OCI-LY1 (cell line): ENCODE measurements around the gene MYO18A.
A peak's percentile ranks its signal among the peaks of the same experiment; 100 is the strongest.

Source experiments
- H2AFZ ChIP-seq: fragments of 200-600 bp; sonication (generic), shearing (Covaris generic); 2 replicates; pipeline ENCODE4 v1.6.0; 2014; ENCODE audit warnings: antibody characterized with exemption, mild to moderate bottlenecking, low read length
- H3F3A ChIP-seq: fragments of 200-600 bp; sonication (generic), shearing (Covaris generic); 2 replicates; pipeline ENCODE4 v1.6.0; 2014; ENCODE audit warnings: mild to moderate bottlenecking, antibody characterized with exemption, low read length, moderate library complexity; ENCODE audit not compliant: insufficient read depth
- H3K27ac ChIP-seq: fragments of 200-600 bp; sonication (generic); 2 replicates; pipeline ENCODE4 v1.5.1; 2014; ENCODE audit warnings: low read length, mixed run types, mild to moderate bottlenecking, low read depth; ENCODE audit not compliant: poor library complexity, severe bottlenecking
- H3K27me3 ChIP-seq: fragments of 200-600 bp; sonication (generic); 2 replicates; pipeline ENCODE4 v1.6.0; 2014; ENCODE audit warnings: antibody characterized with exemption, mild to moderate bottlenecking, low read length, moderate library complexity; ENCODE audit not compliant: insufficient read depth
- H3K36me3 ChIP-seq: fragments of 200-600 bp; sonication (generic); 2 replicates; pipeline ENCODE4 v1.6.1; 2014; ENCODE audit warnings: mild to moderate bottlenecking, antibody characterized with exemption, low read length, moderate library complexity, mixed read lengths; ENCODE audit not compliant: insufficient read depth
- H3K4me1 ChIP-seq: fragments of 200-600 bp; sonication (generic); 2 replicates; pipeline ENCODE4 v1.5.1; 2014; ENCODE audit warnings: mild to moderate bottlenecking, low read length, moderate library complexity; ENCODE audit not compliant: insufficient read depth, severe bottlenecking
- H3K4me2 ChIP-seq: fragments of 200-600 bp; sonication (generic), shearing (Covaris generic); 2 replicates; pipeline ENCODE4 v1.6.1; 2014; ENCODE audit warnings: low read length
- H3K4me3 ChIP-seq: fragments of 200-600 bp; sonication (generic); 2 replicates; pipeline ENCODE4 v1.5.1; 2014; ENCODE audit warnings: low read length, low read depth, mild to moderate bottlenecking, mixed read lengths; ENCODE audit not compliant: poor library complexity, severe bottlenecking
- H3K79me2 ChIP-seq: fragments of 200-600 bp; shearing (Covaris generic); 2 replicates; pipeline ENCODE4 v1.6.1; 2016; ENCODE audit warnings: mixed run types, low read length, mixed read lengths; ENCODE audit not compliant: insufficient read depth
- H3K9ac ChIP-seq: fragments of 200-600 bp; sonication (generic), shearing (Covaris generic); 2 replicates; pipeline ENCODE4 v1.6.1; 2014; ENCODE audit warnings: mild to moderate bottlenecking, low read length, mixed read lengths
- H3K9me2 ChIP-seq: fragments of 200-600 bp; sonication (generic), shearing (Covaris generic); 2 replicates; pipeline ENCODE4 v1.6.1; 2014; ENCODE audit warnings: low read depth, mild to moderate bottlenecking, low read length, mixed read lengths
- H3K9me3 ChIP-seq: fragments of 200-600 bp; shearing (Covaris generic); 2 replicates; pipeline ENCODE4 v1.6.1; 2014; ENCODE audit warnings: low read length, mixed read lengths
- H4K20me1 ChIP-seq: fragments of 200-600 bp; sonication (generic), shearing (Covaris generic); 2 replicates; pipeline ENCODE4 v1.6.0; 2016; ENCODE audit warnings: mild to moderate bottlenecking, low read length; ENCODE audit not compliant: insufficient read depth
- EZH2 ChIP-seq: fragments of 200-600 bp; sonication (generic), shearing (Covaris generic); IDR thresholded peaks from 2 replicates; pipeline ENCODE4 v1.8.0; 2017; ENCODE audit warnings: borderline replicate concordance, mixed run types, mild to moderate bottlenecking, antibody characterized with exemption, low read length, moderate library complexity, mixed read lengths
- TF ChIP-seq, protein P1 (sequence below): fragments of 200-600 bp; sonication (generic), shearing (Covaris generic); IDR thresholded peaks from 2 replicates; pipeline ENCODE4 v1.5.1; 2017; ENCODE audit warnings: mild to moderate bottlenecking, antibody characterized with exemption, low read length, moderate library complexity, mixed read lengths

The MYO18A gene

DNA sequence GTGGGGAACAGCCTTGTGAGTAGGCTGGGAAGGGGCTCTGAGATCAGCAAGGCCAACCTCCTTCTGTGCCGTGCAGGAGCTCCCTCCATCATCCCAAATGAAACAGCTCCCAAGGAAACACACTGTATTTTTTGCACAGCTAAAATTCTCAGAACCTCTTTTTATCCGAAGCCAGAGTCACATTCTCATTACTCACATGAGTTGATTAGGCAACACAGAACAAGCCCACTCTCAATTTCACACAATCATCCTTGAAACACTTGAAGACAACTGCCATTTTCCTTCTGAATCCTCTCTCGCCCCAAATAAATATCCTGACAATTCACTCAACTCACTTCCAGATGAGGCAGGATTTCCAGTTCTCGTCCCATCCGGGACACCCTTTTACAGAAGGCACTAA lies 66.1 kb downstream of the MYO18A start:
- Histone ChIP-seq H3K4me2 (no peak overlapping the region), H3K9me3 (no peaks in the 10 kb centered on the region), H3K9me2 (no peaks in the 10 kb centered on the region), H3F3A (no peaks in the 10 kb centered on the region), H4K20me1 (no peaks in the 10 kb centered on the region), H3K27me3 (no peaks in the 10 kb centered on the region), H3K27ac (no peak overlapping the region), H3K9ac (no peak overlapping the region), H3K4me3 (no peak overlapping the region), H3K79me2 (no peaks in the 10 kb centered on the region), H3K4me1 (peaks cover 4% of the 10 kb centered on the region), H2AFZ (no peak overlapping the region), H3K36me3 (peaks cover 29% of the 10 kb centered on the region; the same call in 1 of the 2 replicates)
- TF ChIP-seq, protein P1, sequence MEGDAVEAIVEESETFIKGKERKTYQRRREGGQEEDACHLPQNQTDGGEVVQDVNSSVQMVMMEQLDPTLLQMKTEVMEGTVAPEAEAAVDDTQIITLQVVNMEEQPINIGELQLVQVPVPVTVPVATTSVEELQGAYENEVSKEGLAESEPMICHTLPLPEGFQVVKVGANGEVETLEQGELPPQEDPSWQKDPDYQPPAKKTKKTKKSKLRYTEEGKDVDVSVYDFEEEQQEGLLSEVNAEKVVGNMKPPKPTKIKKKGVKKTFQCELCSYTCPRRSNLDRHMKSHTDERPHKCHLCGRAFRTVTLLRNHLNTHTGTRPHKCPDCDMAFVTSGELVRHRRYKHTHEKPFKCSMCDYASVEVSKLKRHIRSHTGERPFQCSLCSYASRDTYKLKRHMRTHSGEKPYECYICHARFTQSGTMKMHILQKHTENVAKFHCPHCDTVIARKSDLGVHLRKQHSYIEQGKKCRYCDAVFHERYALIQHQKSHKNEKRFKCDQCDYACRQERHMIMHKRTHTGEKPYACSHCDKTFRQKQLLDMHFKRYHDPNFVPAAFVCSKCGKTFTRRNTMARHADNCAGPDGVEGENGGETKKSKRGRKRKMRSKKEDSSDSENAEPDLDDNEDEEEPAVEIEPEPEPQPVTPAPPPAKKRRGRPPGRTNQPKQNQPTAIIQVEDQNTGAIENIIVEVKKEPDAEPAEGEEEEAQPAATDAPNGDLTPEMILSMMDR = no peak
- no peak for TF ChIP-seq EZH2

DNA sequence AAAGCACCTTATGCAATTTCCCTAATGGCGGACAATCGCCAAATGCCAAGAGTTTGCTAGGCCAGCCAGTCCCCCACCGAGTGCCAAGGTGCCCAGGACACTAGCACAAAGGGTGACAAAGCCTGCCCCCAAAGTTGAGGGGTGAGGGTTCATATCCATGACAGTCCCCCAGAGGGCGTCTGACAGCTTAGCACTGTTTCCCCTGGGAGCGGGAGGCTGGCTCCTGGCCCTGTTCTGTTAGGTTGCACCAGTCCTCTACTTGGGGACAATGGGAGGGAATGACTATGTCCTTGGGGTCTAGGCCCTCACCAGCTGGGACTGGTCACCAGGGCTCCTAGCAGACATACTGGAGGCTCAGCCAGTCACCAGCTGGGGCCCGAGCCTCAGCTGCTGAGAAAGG lies 66.9 kb downstream of the MYO18A start:
- Histone ChIP-seq H3K9me3 (no peaks in the 10 kb centered on the region), H3K9me2 (no peaks in the 10 kb centered on the region), H3K79me2 (no peaks in the 10 kb centered on the region), H3K4me2 (no peak overlapping the region), H3K4me1 (peaks cover 4% of the 10 kb centered on the region), H3K4me3 (no peak overlapping the region), H3K9ac (no peak overlapping the region), H3K36me3 (peaks cover 29% of the 10 kb centered on the region; the same call in 1 of the 2 replicates), H3K27me3 (no peaks in the 10 kb centered on the region), H2AFZ (no peak overlapping the region), H4K20me1 (no peaks in the 10 kb centered on the region), H3F3A (no peaks in the 10 kb centered on the region), H3K27ac (no peak overlapping the region)
- TF ChIP-seq, protein P1 = peak; percentile 36; the same call in 1 of the 2 replicates
- TF ChIP-seq EZH2 = no peak

DNA sequence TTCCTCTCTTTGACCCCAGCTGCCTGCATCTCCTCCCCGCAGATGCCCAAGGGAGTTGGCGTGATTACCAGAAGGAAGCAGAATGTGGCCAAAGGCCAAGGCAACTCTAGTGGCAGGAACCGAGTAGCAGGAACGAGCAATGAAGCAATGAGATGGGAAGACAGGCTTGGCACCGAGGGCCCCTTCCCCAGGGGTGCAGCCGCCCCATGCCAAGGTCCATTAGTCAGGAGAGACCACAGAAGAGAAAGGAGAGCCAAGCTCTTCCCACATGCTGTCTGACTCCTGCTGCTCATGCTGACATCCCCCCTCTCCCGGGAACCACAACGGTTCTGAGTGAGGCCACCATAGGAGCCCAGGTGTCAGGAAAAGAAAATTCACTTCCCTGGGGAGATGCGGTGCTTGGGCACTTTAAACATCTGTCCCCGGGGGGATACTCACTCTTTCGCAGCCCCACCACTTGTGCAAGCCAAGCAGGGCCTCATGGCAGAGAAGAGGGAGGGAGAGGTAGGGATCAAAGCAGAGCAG lies 67.4 kb downstream of the MYO18A start:
- Histone ChIP-seq H3K9ac (no peak overlapping the region), H3K4me2 (no peak overlapping the region), H3K27ac (no peak overlapping the region), H3K9me3 (no peaks in the 10 kb centered on the region), H2AFZ (no peak overlapping the region), H3K9me2 (no peaks in the 10 kb centered on the region), H3K79me2 (no peaks in the 10 kb centered on the region), H3K36me3 (peaks cover 34% of the 10 kb centered on the region; the same call in 1 of the 2 replicates), H3F3A (no peaks in the 10 kb centered on the region), H3K27me3 (no peaks in the 10 kb centered on the region), H3K4me1 (peaks cover 4% of the 10 kb centered on the region), H4K20me1 (no peaks in the 10 kb centered on the region), H3K4me3 (no peak overlapping the region)
- no peak for TF ChIP-seq EZH2
- TF ChIP-seq, protein P1 = no peak
